GM23248 (cell line): ENCODE results near the gene ATP8A1. TPM values are rescaled to one million over a fixed set of nuclear protein-coding genes. Genes with fewer than 3 reads are reported as not detected.

Source experiments
- DNase-seq: peaks from one replicate; pipeline ENCODE4 v3.0.0-alpha.2; 2015
- H2AFZ ChIP-seq: fragments of 200-600 bp; sonication (generic); 2 replicates; pipeline ENCODE4 v1.6.1; 2016; ENCODE audit warnings: antibody characterized with exemption
- H3F3A ChIP-seq: fragments of 200-600 bp; sonication (generic); 2 replicates; pipeline ENCODE4 v1.6.1; 2016; ENCODE audit warnings: mild to moderate bottlenecking, antibody characterized with exemption, mixed run types; ENCODE audit not compliant: insufficient read depth
- H3K27ac ChIP-seq: fragments of 200-600 bp; sonication (generic); 2 replicates; pipeline ENCODE4 v1.5.1; 2016; ENCODE audit warnings: mild to moderate bottlenecking
- H3K27me3 ChIP-seq: fragments of 200-600 bp; sonication (generic); replicated peaks from 2 replicates; pipeline ENCODE4 v1.6.1; 2016; ENCODE audit warnings: mild to moderate bottlenecking; ENCODE audit not compliant: insufficient read depth
- H3K36me3 ChIP-seq: fragments of 200-600 bp; sonication (generic); 2 replicates; pipeline ENCODE4 v1.6.1; 2016; ENCODE audit warnings: low read depth, mild to moderate bottlenecking
- H3K4me1 ChIP-seq: fragments of 200-600 bp; sonication (generic); 2 replicates; pipeline ENCODE4 v1.6.1; 2016; ENCODE audit warnings: mild to moderate bottlenecking; ENCODE audit not compliant: insufficient read depth
- H3K4me2 ChIP-seq: fragments of 200-600 bp; sonication (generic); one replicate; pipeline ENCODE4 v1.6.1; 2016; ENCODE audit warnings: mild to moderate bottlenecking; ENCODE audit not compliant: unreplicated experiment
- H3K4me3 ChIP-seq: fragments of 200-600 bp; sonication (generic); 2 replicates; pipeline ENCODE4 v1.5.1; 2016; ENCODE audit warnings: mild to moderate bottlenecking
- H3K79me2 ChIP-seq: fragments of 200-600 bp; sonication (generic); 2 replicates; pipeline ENCODE4 v1.6.1; 2016; ENCODE audit warnings: mild to moderate bottlenecking; ENCODE audit not compliant: insufficient read depth
- H3K9ac ChIP-seq: fragments of 200-600 bp; sonication (generic); 2 replicates; pipeline ENCODE4 v1.6.1; 2016; ENCODE audit warnings: mild to moderate bottlenecking
- H3K9me2 ChIP-seq: fragments of 200-600 bp; sonication (generic); 2 replicates; pipeline ENCODE4 v1.6.1; 2016; ENCODE audit warnings: mixed run types, mild to moderate bottlenecking, moderate library complexity; ENCODE audit not compliant: insufficient read depth
- H3K9me3 ChIP-seq: fragments of 200-600 bp; sonication (generic); one replicate; pipeline ENCODE4 v1.6.1; 2017; ENCODE audit warnings: low read depth
- H4K20me1 ChIP-seq: fragments of 200-600 bp; sonication (generic); 2 replicates; pipeline ENCODE4 v1.6.0; 2016; ENCODE audit not compliant: insufficient read depth
- EZH2 ChIP-seq: fragments of 200-600 bp; sonication (generic); IDR thresholded peaks from 2 replicates; pipeline ENCODE4 v1.6.1; 2018; ENCODE audit warnings: antibody characterized with exemption, mild to moderate bottlenecking; ENCODE audit not compliant: insufficient read depth, poor library complexity, severe bottlenecking
- EZH2phosphoT487 ChIP-seq: fragments of 200-600 bp; sonication (generic); IDR thresholded peaks from 2 replicates; pipeline ENCODE4 v1.6.1; 2018; ENCODE audit warnings: antibody characterized with exemption, moderate library complexity, mild to moderate bottlenecking, low read depth; ENCODE audit not compliant: insufficient read depth
- WGBS, 2 experiments: methylation state at CpG; one replicate each; pipeline ENCODE4 v1.1.6; 2015 to 2017; ENCODE audit warnings: low lambda C conversion rate in 2 of 2, low coverage in 1 of 2; ENCODE audit errors: missing lambda C conversion rate in 2 of 2; 5-methylcytosine and 5-hydroxymethylcytosine counted together
- in situ Hi-C: fragments of 300-500 bp; cut with MboI; formaldehyde crosslinking; loops from 2 replicates; pipeline ENCODE4 v1.15.0; 2020
- polyA plus RNA-seq: library from polyadenylated mRNA; unstranded; fragments of >200 nt; fragmentation: Nextera tagmentation; extraction: Ambion mirVana; gene quantifications from 2 replicates; pipeline ENCODE4 v1.2.1, GENCODE V29; 2016
- total RNA-seq: library from RNA; depleted of rRNA; stranded (reverse); fragments of >200 nt; shearing (Covaris generic); gene quantifications from 2 replicates; pipeline ENCODE4 v1.2.3, GENCODE V29; 2014

Gene ATP8A1
- total and polyA plus RNA-seq, 2 experiments from 2014 or later = 0.11 to 0.13 TPM

- Histone ChIP-seq H3K9me3 (no peaks in the 10 kb centered on the region), H3K79me2 (no peaks in the 10 kb centered on the region), H3F3A (no peaks in the 10 kb centered on the region), H3K4me2 (no peak overlapping the region), H3K27me3 (no peaks in the 10 kb centered on the region), H3K4me1 (no peaks in the 10 kb centered on the region), H3K9me2 (no peaks in the 10 kb centered on the region), H3K9ac (no peak overlapping the region), H3K4me3 (no peak overlapping the region), H2AFZ (no peak overlapping the region), H4K20me1 (no peaks in the 10 kb centered on the region), H3K27ac (no peak overlapping the region), H3K36me3 (no peaks in the 10 kb centered on the region)
- in situ Hi-C loops = loop anchor here (5.0 kb wide), 1 partner anchor 295 kb away; no protein-coding TSS in a partner anchor
- peak; percentile 9 for DNase-seq
- 32 to 44% methylated on average over 1 of the region's 1 CpG for WGBS, 2 experiments
- TF ChIP-seq EZH2phosphoT487 = no peak
- no peak for TF ChIP-seq EZH2
These were observed 90.1 kb downstream of the ATP8A1 start for GRCh38 chr4:42566835-42567234.

GRCh38 chr4:42562016-42562415 lies 94.9 kb downstream of the ATP8A1 start:
- Histone ChIP-seq H3K4me2 (no peak overlapping the region), H3K79me2 (no peaks in the 10 kb centered on the region), H3K9ac (no peak overlapping the region), H2AFZ (no peak overlapping the region), H3F3A (no peaks in the 10 kb centered on the region), H3K9me2 (no peaks in the 10 kb centered on the region), H3K27me3 (no peaks in the 10 kb centered on the region), H4K20me1 (no peaks in the 10 kb centered on the region), H3K27ac (no peak overlapping the region), H3K4me3 (no peak overlapping the region), H3K9me3 (no peaks in the 10 kb centered on the region), H3K36me3 (no peaks in the 10 kb centered on the region), H3K4me1 (no peaks in the 10 kb centered on the region)
- in situ Hi-C loops = no loop called here
- no peak for TF ChIP-seq EZH2
- TF ChIP-seq EZH2phosphoT487 = no peak
- WGBS, 2 experiments = 55 to 60% methylated on average over 5 of the region's 5 CpGs
- no peak for DNase-seq

- WGBS, 2 experiments = 83 to 85% methylated on average over 11 of the region's 11 CpGs
These were observed 95.9 kb downstream of the ATP8A1 start for GRCh38 chr4:42561031-42561430.

GRCh38 chr4:42560467-42560861 lies 96.4 kb downstream of the ATP8A1 start:
- H3K9me3 ChIP-seq = no peaks in the 10 kb centered on the region
- H3K9me2 ChIP-seq = no peaks in the 10 kb centered on the region
- no peak overlapping the region for H3K4me2 ChIP-seq
- no peak for DNase-seq
- in situ Hi-C loops = no loop called here
- WGBS, 2 experiments = 56 to 57% methylated on average over 3 of the region's 3 CpGs
- no peaks in the 10 kb centered on the region for H3K27me3 ChIP-seq
- H3K9ac ChIP-seq = no peak overlapping the region
- no peaks in the 10 kb centered on the region for H3F3A ChIP-seq
- no peaks in the 10 kb centered on the region for H4K20me1 ChIP-seq
- no peak overlapping the region for H3K27ac ChIP-seq
- no peak overlapping the region for H3K4me3 ChIP-seq
- H2AFZ ChIP-seq = no peak overlapping the region
- TF ChIP-seq EZH2 (no peak), EZH2phosphoT487 (no peak)
- no peaks in the 10 kb centered on the region for H3K4me1 ChIP-seq
- H3K36me3 ChIP-seq = no peaks in the 10 kb centered on the region
- H3K79me2 ChIP-seq = no peaks in the 10 kb centered on the region

More at GRCh38 chr4:42561031-42561430, 95.9 kb downstream of the ATP8A1 start:
- H3K4me1 ChIP-seq = no peaks in the 10 kb centered on the region
- no peaks in the 10 kb centered on the region for H3K79me2 ChIP-seq
- no peaks in the 10 kb centered on the region for H3K9me2 ChIP-seq
- in situ Hi-C loops = no loop called here
- H3K4me3 ChIP-seq = no peak overlapping the region
- H3K27me3 ChIP-seq = no peaks in the 10 kb centered on the region
- no peaks in the 10 kb centered on the region for H3K9me3 ChIP-seq
- H3K4me2 ChIP-seq = no peak overlapping the region
- no peak overlapping the region for H3K9ac ChIP-seq
- TF ChIP-seq EZH2phosphoT487 (no peak), EZH2 (no peak)
- H3F3A ChIP-seq = no peaks in the 10 kb centered on the region
- H3K27ac ChIP-seq = no peak overlapping the region
- DNase-seq = no peak
- H3K36me3 ChIP-seq = no peaks in the 10 kb centered on the region
- H4K20me1 ChIP-seq = no peaks in the 10 kb centered on the region
- no peak overlapping the region for H2AFZ ChIP-seq

GRCh38 chr4:42558156-42558555 lies 98.7 kb downstream of the ATP8A1 start:
- H2AFZ ChIP-seq = no peak overlapping the region
- no peaks in the 10 kb centered on the region for H3K4me1 ChIP-seq
- WGBS, 2 experiments = 63 to 71% methylated on average over 1 of the region's 1 CpG
- H3K9me2 ChIP-seq = no peaks in the 10 kb centered on the region
- H3K36me3 ChIP-seq = no peaks in the 10 kb centered on the region
- no peaks in the 10 kb centered on the region for H3K79me2 ChIP-seq
- H3F3A ChIP-seq = no peaks in the 10 kb centered on the region
- DNase-seq = no peak
- H4K20me1 ChIP-seq = no peaks in the 10 kb centered on the region
- H3K4me3 ChIP-seq = no peak overlapping the region
- no peaks in the 10 kb centered on the region for H3K27me3 ChIP-seq
- in situ Hi-C loops = no loop called here
- no peak overlapping the region for H3K9ac ChIP-seq
- H3K4me2 ChIP-seq = no peak overlapping the region
- TF ChIP-seq EZH2 (no peak), EZH2phosphoT487 (no peak)
- no peak overlapping the region for H3K27ac ChIP-seq
- H3K9me3 ChIP-seq = no peaks in the 10 kb centered on the region
